HG03469 (cell line): ENCODE data around the gene CHEK1.
"Not testable (repeated sequence)": the region's sequence is repeated elsewhere in the genome, so short reads cannot be mapped to it uniquely, and the experiment has no call there.

Experiments used
- ATAC-seq: cut with Tn5 transposase; IDR thresholded peaks from one replicate; pipeline ENCODE4 v1.9.1; 2021; ENCODE audit warnings: mild to moderate bottlenecking, moderate library complexity, moderate number of reproducible peaks; ENCODE audit not compliant: unreplicated experiment

CHEK1 gene

GRCh38 chr11:125624756-125625213 lies at the start of gene CHEK1:
CHEK1 (plus strand) TSS chr11:125625163; CDS start chr11:125626769, 1,606 bp downstream.
- no peak for ATAC-seq

GRCh38 chr11:125577181-125577580 lies 47.8 kb upstream of the CHEK1 start:
- ATAC-seq, result not testable (repeated sequence)

GRCh38 chr11:125578783-125579182 lies 46.2 kb upstream of the CHEK1 start:
- ATAC-seq, result no peak

DNA sequence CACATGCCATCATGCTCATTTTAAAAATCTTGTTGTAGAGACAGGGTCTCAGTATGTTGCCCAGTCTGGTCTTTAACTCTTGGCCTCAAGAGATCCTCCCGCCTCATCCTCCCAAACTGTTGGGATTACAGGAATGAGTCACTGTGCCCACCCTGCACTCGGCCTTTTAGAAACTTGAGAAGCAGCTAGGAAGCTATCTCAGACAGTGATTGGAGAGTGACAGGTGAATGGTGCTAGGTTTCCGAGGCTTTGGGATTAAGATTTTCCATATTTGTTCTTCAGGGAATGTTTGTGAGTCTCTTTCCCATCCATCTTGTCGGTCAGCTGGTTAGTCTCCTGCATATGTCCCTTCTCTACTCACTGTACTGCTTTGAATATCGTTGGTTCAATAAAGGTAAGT lies 45.2 kb upstream of the CHEK1 start:
- ATAC-seq, result no peak

GRCh38 chr11:125583496-125583895 lies 41.5 kb upstream of the CHEK1 start:
- no peak for ATAC-seq

GRCh38 chr11:125585487-125585886 lies 39.5 kb upstream of the CHEK1 start:
- no peak for ATAC-seq

DNA sequence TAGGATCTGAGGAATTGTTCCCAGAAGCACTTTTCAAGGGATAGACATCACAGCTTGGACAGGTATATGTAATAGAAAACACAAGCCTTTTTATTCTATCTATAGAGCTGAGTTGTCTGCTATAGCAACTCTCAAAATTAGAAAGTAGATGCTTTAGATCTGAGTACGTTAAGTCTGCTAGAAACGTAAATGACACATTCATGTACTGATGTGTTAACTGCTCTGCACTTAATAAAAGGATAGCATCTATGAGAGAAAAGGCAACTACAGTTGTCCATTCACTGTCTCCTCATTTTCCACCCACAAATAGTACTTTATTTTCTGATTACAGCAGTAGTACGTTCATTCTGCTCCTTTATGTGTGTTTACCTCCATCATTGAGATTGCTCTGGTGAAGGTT lies 38.3 kb upstream of the CHEK1 start:
- no peak for ATAC-seq

- ATAC-seq, result no peak
Measured at GRCh38 chr11:125587480-125587879, 37.5 kb upstream of the CHEK1 start.

DNA sequence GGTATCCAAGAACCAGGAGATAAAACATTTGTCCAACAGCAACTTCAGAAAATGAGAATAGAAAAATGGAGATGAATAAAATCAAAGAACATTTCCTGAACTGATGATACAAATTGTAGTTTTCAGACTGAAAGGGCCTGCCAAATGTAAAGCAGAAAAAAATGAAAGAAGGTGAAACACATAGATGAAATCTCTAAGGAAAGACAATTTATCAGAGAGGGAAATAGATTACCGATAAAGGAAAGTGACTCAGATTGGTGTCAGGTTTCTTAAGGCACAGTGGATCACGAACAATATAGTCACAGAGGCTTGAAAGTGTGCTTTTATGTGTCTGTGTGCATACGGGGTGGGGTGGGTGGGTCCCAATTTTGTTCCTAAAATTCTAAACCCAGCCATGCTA lies 36.5 kb upstream of the CHEK1 start:
- no peak for ATAC-seq

DNA sequence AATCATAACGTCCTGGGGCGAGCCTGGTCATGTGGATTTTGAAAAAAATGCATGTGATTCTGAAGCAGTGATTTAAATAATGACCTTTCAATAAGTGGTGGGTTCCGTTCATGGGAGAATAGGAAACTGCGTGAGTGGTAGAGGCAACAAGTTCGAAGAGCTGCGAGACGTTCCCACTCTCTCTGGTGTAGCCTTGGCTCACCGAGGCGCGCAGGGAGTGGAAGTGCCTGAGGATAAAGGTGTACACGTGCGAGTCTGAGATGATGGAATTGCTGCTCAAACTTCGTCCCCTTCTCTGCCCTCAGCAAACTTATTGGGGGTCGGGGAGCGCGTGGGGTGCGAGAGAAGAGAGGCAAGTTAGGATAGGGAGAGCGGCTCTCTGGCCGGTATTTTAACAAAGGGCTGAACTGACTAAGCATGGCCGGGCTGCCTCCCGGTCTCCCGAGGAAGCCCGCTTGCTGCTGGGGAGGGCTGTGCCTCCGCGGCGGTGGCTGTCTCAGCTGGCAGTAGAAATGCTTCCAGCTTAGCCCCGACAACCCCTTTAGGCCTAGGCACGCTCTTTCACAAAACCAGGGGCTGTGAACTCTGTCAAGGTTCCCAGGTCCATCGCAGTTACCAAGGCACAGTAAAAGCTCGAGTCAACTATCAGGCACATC lies 33.2 kb upstream of the CHEK1 start:
- peak; percentile 6 for ATAC-seq

GRCh38 chr11:125592305-125593113 lies 32.5 kb upstream of the CHEK1 start, which contains the start of gene STT3A:
STT3A (plus strand) TSS chr11:125592852; CDS start chr11:125595916, 3,064 bp downstream.
- ATAC-seq, result peak; percentile 93

- no peak for ATAC-seq
Measured at GRCh38 chr11:125593114-125593820, 31.7 kb upstream of the CHEK1 start.

- ATAC-seq, result no peak
Measured at GRCh38 chr11:125594958-125595357, 30.0 kb upstream of the CHEK1 start.

- ATAC-seq, result no peak
Measured at GRCh38 chr11:125600663-125601062, 24.3 kb upstream of the CHEK1 start.

GRCh38 chr11:125603207-125603606 lies 21.8 kb upstream of the CHEK1 start:
- ATAC-seq, result no peak

DNA sequence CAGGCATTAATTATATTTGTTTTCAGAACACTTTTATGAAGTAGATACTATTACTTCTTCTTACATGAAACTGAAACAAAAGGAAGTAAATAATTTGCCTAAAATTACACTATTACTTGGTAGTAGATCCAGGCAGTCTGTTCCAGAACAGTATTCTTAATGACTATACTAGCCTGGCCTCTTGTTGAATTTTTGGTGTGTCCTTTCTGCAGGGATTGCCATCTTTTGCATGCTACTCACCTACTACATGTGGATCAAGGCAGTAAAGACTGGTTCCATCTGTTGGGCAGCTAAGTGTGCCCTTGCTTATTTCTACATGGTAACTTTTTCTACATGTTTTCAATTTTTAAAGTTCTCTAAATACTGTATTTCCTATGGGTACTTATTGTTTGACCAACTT lies 19.5 kb upstream of the CHEK1 start:
- no peak for ATAC-seq

GRCh38 chr11:125609545-125609944 lies 15.4 kb upstream of the CHEK1 start:
- ATAC-seq, result no peak

- no peak for ATAC-seq
Measured at GRCh38 chr11:125618383-125618782, 6.6 kb upstream of the CHEK1 start.

DNA sequence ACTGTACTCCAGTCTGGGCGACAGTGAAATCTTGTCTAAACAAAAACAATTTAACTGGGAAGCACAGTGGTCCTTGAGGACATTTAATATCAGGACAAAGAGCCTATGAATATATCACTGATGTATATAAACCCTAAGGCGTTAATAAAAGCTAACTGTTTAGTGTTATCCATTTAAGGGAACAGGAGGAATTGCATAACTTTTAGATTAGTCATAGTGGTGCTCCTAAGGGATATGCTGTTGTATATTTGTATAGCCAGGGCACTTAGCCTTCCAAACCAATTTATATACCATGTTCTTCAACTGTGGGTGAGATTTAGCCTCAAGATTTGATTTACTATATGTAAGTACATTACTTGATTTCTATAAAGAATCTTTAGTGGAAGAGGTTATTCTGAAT lies 3.0 kb upstream of the CHEK1 start:
- no peak for ATAC-seq

GRCh38 chr11:125623064-125623463 lies 1.9 kb upstream of the CHEK1 start:
- no peak for ATAC-seq

- ATAC-seq, result no peak
Measured at GRCh38 chr11:125625225-125625629, 264 bp downstream of the CHEK1 start.
